GM19043 (cell line): ENCODE measurements around the gene SOCS1.
A peak's percentile ranks its signal among the peaks of the same experiment; 100 is the strongest.
"Not testable (repeated sequence)": the region's sequence is repeated elsewhere in the genome, so short reads cannot be mapped to it uniquely, and the experiment has no call there.

Experiments
- ATAC-seq: cut with Tn5 transposase; IDR thresholded peaks from one replicate; pipeline ENCODE4 v1.9.1; 2021; ENCODE audit warnings: low read depth; ENCODE audit not compliant: unreplicated experiment

Gene SOCS1

GRCh38 chr16:11255737-11256660, at the start of gene SOCS1:
TSS of gene SOCS1 (minus strand) at chr16:11256204. CDS start at chr16:11255478, 726 bp downstream.
- peak; percentile 47 for ATAC-seq

GRCh38 chr16:11303405-11304138, 47.6 kb upstream of the SOCS1 start:
- no peak for ATAC-seq

- no peak for ATAC-seq
Observed at GRCh38 chr16:11302977-11303376, 47.0 kb upstream of the SOCS1 start.

- no peak for ATAC-seq
Observed at GRCh38 chr16:11301645-11302501, 45.9 kb upstream of the SOCS1 start.

GRCh38 chr16:11300560-11300892, 44.5 kb upstream of the SOCS1 start:
- ATAC-seq, result no peak

- no peak for ATAC-seq
Observed at GRCh38 chr16:11299865-11300559, 44.0 kb upstream of the SOCS1 start.

GRCh38 chr16:11298950-11299547, 43.0 kb upstream of the SOCS1 start:
- not testable (repeated sequence) for ATAC-seq

- no peak for ATAC-seq
Observed at GRCh38 chr16:11298143-11298900, 42.3 kb upstream of the SOCS1 start.

GRCh38 chr16:11297492-11298142, 41.6 kb upstream of the SOCS1 start:
- peak; percentile 65 for ATAC-seq

GRCh38 chr16:11296706-11297491, 40.9 kb upstream of the SOCS1 start:
- no peak for ATAC-seq

GRCh38 chr16:11296351-11296705, 40.3 kb upstream of the SOCS1 start:
- no peak for ATAC-seq

- no peak for ATAC-seq
Observed at GRCh38 chr16:11295672-11296071, 39.7 kb upstream of the SOCS1 start.

GRCh38 chr16:11292076-11292748, 36.2 kb upstream of the SOCS1 start:
- ATAC-seq, result no peak

GRCh38 chr16:11291091-11291703, 35.2 kb upstream of the SOCS1 start:
- no peak for ATAC-seq

GRCh38 chr16:11290102-11290893, 34.3 kb upstream of the SOCS1 start:
- ATAC-seq, result no peak

- not testable (repeated sequence) for ATAC-seq
Observed at GRCh38 chr16:11289696-11290095, 33.7 kb upstream of the SOCS1 start.
